SK-N-SH (cell line): Measurements from ENCODE around the gene CA10. TPM values are rescaled to one million over a fixed set of nuclear protein-coding genes. Genes with fewer than 3 reads are reported as not detected.

Source experiments
- CTCF ChIA-PET: fragments of 300-600, 350-600 bp; formaldehyde crosslinking; extraction: SDS; loops from one replicate; lab custom pipeline; 2021; lab: Yijun Ruan, JAX
- POLR2A ChIA-PET: fragments of 350-600 bp; sonication (Branson Sonifier 250); formaldehyde crosslinking; extraction: SDS; loops from one replicate; lab custom pipeline; 2020; ENCODE audit warnings: antibody characterized with exemption, inconsistent platforms; lab: Yijun Ruan, JAX
- DNase-seq: peaks from one replicate; pipeline ENCODE4 v3.0.0; 2012
- H2AFZ ChIP-seq: fragments of 200-600 bp; sonication (generic); 2 replicates; pipeline ENCODE4 v1.8.1; 2016; ENCODE audit warnings: antibody characterized with exemption, mild to moderate bottlenecking, low read depth
- H3F3A ChIP-seq: fragments of 200-600 bp; sonication (generic); replicated peaks from 2 replicates; pipeline ENCODE3; 2016; ENCODE audit warnings: antibody characterized with exemption, mild to moderate bottlenecking; ENCODE audit not compliant: insufficient read depth
- H3K27ac ChIP-seq, 2 experiments: fragments of 200-500 bp in 1 of 2; fragments of 200-600 bp in 1 of 2; sonication (Bioruptor generic) in 1 of 2; sonication (generic), shearing (Covaris generic) in 1 of 2; 2 replicates each; pipeline versions ENCODE4 v1.5.1 to v1.6.1; 2014 to 2016; ENCODE audit warnings: low read depth in 2 of 2, inconsistent platforms in 1 of 2, low read length in 1 of 2, mild to moderate bottlenecking in 1 of 2, mixed read lengths in 1 of 2
- H3K27me3 ChIP-seq: fragments of 200-600 bp; sonication (generic), shearing (Covaris generic); 2 replicates; pipeline ENCODE4 v1.6.1; 2016; ENCODE audit warnings: mixed run types; ENCODE audit not compliant: insufficient read depth
- H3K36me3 ChIP-seq, 2 experiments: fragments of 200-500 bp in 1 of 2; fragments of 200-600 bp in 1 of 2; sonication (Bioruptor generic) in 1 of 2; sonication (generic) in 1 of 2; replicated peaks in 1 of 2; 2 replicates each; pipeline versions ENCODE3 to v1.5.1; 2014 to 2016; ENCODE audit warnings: low read length in 1 of 2, mild to moderate bottlenecking in 1 of 2; ENCODE audit not compliant: insufficient read depth in 2 of 2, control insufficient read depth in 1 of 2
- H3K4me1 ChIP-seq, 2 experiments: fragments of 200-500 bp in 1 of 2; fragments of 200-600 bp in 1 of 2; sonication (Bioruptor generic) in 1 of 2; sonication (generic), shearing (Covaris generic) in 1 of 2; 2 replicates each; pipeline versions ENCODE4 v1.5.1 to v1.6.1; 2014 to 2016; ENCODE audit warnings: low read depth in 1 of 2, low read length in 1 of 2, mixed run types in 1 of 2; ENCODE audit not compliant: insufficient read depth in 2 of 2, control insufficient read depth in 1 of 2
- H3K4me2 ChIP-seq: fragments of 200-600 bp; sonication (generic), shearing (Covaris generic); 2 replicates; pipeline ENCODE4 v1.6.1; 2017; ENCODE audit warnings: mixed run types
- H3K4me3 ChIP-seq, 2 experiments: fragments of 200-500 bp in 1 of 2; fragments of 200-600 bp in 1 of 2; sonication (Bioruptor generic) in 1 of 2; sonication (generic), shearing (Covaris generic) in 1 of 2; 2 replicates each; pipeline versions ENCODE4 v1.5.1 to v1.8.1; 2014 to 2016; ENCODE audit warnings: low read depth in 2 of 2, inconsistent platforms in 1 of 2, low read length in 1 of 2, mild to moderate bottlenecking in 1 of 2, mixed read lengths in 1 of 2, moderate library complexity in 1 of 2
- H3K79me2 ChIP-seq: fragments of 200-600 bp; sonication (generic); 2 replicates; pipeline ENCODE4 v1.8.1; 2017; ENCODE audit warnings: mild to moderate bottlenecking; ENCODE audit not compliant: insufficient read depth
- H3K9ac ChIP-seq: fragments of 200-600 bp; sonication (generic); 2 replicates; pipeline ENCODE4 v1.6.1; 2017; ENCODE audit warnings: mixed run types
- H3K9me2 ChIP-seq: fragments of 200-600 bp; sonication (generic); 2 replicates; pipeline ENCODE4 v1.6.1; 2017; ENCODE audit warnings: mixed run types
- H3K9me3 ChIP-seq: fragments of 200-600 bp; sonication (generic); 2 replicates; pipeline ENCODE4 v1.6.1; 2017; ENCODE audit warnings: mixed run types, mild to moderate bottlenecking, moderate library complexity
- H4K20me1 ChIP-seq: fragments of 200-600 bp; sonication (generic); 2 replicates; pipeline ENCODE4 v1.6.1; 2017; ENCODE audit warnings: mild to moderate bottlenecking, mixed run types; ENCODE audit not compliant: insufficient read depth
- CHD2 ChIP-seq: fragments of 150-350 bp; IDR thresholded peaks from 2 replicates; pipeline ENCODE4 v1.6.1; 2018; ENCODE audit warnings: low read length; ENCODE audit not compliant: partially characterized antibody
- EZH2phosphoT487 ChIP-seq: fragments of 200-600 bp; sonication (generic); IDR thresholded peaks from 2 replicates; pipeline ENCODE4 v1.6.1; 2017; ENCODE audit warnings: low read depth, mixed run types, mild to moderate bottlenecking, antibody characterized with exemption, moderate library complexity, borderline replicate concordance
- FOXM1 ChIP-seq: IDR thresholded peaks from 2 replicates; pipeline ENCODE4 v1.4.0; 2012; ENCODE audit warnings: low read depth, mild to moderate bottlenecking
- GABPA ChIP-seq: IDR thresholded peaks from 2 replicates; pipeline ENCODE4 v1.4.0; 2012; ENCODE audit warnings: low read depth, mild to moderate bottlenecking
- JUND ChIP-seq: IDR thresholded peaks from 2 replicates; pipeline ENCODE4 v1.4.0; 2012
- NFIC ChIP-seq: IDR thresholded peaks from 2 replicates; pipeline ENCODE4 v1.4.0; 2012; ENCODE audit warnings: borderline replicate concordance
- TCF12 ChIP-seq: IDR thresholded peaks from 2 replicates; pipeline ENCODE4 v1.4.0; 2012
- USF1 ChIP-seq: IDR thresholded peaks from 2 replicates; pipeline ENCODE4 v1.4.0; 2012; ENCODE audit warnings: low read depth, borderline replicate concordance
- WGBS: methylation state at CpG from one replicate; pipeline ENCODE4 v1.1.6; 2017; ENCODE audit warnings: low lambda C conversion rate; 5-methylcytosine and 5-hydroxymethylcytosine counted together
- polyA plus RNA-seq, 3 experiments: library from polyadenylated mRNA; depleted of rRNA; stranded (reverse); fragments of >200 nt; gene quantifications; 2 replicates each; pipeline ENCODE4 v1.2.3, GENCODE V29; 2012
- TF ChIP-seq, protein P1 (sequence below): IDR thresholded peaks from 2 replicates; pipeline ENCODE4 v1.6.1; 2012; ENCODE audit warnings: mild to moderate bottlenecking, low read depth, low read length, moderate library complexity

CA10 gene
- polyA plus RNA-seq, 1 of the 3 experiments (the other 2 are of a cell fraction) = not detected

GRCh38 chr17:51604299-51605020 is 554.1 kb downstream of the CA10 start:
- 26% methylated on average over 2 of the region's 2 CpGs for WGBS
- CTCF ChIA-PET = interaction anchor here (1.7 kb wide), 1 partner anchor 233 kb away, joined by 6 read pairs; no protein-coding TSS in a partner anchor
- no peak overlapping the region for H3K27ac ChIP-seq

GRCh38 chr17:51601622-51602261 is 556.8 kb downstream of the CA10 start:
- Histone ChIP-seq H4K20me1 (no peaks in the 10 kb centered on the region), H3K27ac (no peak overlapping the region), H3K9me3 (no peaks in the 10 kb centered on the region; the same call in 1 of the 2 replicates), H3K4me1 (no peaks in the 10 kb centered on the region), H3K9ac (no peak overlapping the region), H2AFZ (no peak overlapping the region), H3K9me2 (no peaks in the 10 kb centered on the region), H3K36me3 (no peaks in the 10 kb centered on the region), H3F3A (no peaks in the 10 kb centered on the region), H3K4me2 (no peak overlapping the region), H3K4me3 (no peak overlapping the region), H3K27me3 (no peaks in the 10 kb centered on the region)
- ChIA-PET POLR2A (no interaction called here), CTCF (interaction anchor here (0.6 to 1.3 kb wide), 3 partner anchors 11 to 128 kb away, joined by 3 to 4 read pairs (median 3); no protein-coding TSS in a partner anchor)
- DNase-seq = no peak
- 13% methylated on average over 6 of the region's 6 CpGs for whole genome bisulfite sequencing
- TF ChIP-seq, protein P1, sequence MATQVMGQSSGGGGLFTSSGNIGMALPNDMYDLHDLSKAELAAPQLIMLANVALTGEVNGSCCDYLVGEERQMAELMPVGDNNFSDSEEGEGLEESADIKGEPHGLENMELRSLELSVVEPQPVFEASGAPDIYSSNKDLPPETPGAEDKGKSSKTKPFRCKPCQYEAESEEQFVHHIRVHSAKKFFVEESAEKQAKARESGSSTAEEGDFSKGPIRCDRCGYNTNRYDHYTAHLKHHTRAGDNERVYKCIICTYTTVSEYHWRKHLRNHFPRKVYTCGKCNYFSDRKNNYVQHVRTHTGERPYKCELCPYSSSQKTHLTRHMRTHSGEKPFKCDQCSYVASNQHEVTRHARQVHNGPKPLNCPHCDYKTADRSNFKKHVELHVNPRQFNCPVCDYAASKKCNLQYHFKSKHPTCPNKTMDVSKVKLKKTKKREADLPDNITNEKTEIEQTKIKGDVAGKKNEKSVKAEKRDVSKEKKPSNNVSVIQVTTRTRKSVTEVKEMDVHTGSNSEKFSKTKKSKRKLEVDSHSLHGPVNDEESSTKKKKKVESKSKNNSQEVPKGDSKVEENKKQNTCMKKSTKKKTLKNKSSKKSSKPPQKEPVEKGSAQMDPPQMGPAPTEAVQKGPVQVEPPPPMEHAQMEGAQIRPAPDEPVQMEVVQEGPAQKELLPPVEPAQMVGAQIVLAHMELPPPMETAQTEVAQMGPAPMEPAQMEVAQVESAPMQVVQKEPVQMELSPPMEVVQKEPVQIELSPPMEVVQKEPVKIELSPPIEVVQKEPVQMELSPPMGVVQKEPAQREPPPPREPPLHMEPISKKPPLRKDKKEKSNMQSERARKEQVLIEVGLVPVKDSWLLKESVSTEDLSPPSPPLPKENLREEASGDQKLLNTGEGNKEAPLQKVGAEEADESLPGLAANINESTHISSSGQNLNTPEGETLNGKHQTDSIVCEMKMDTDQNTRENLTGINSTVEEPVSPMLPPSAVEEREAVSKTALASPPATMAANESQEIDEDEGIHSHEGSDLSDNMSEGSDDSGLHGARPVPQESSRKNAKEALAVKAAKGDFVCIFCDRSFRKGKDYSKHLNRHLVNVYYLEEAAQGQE = no peak
- TF ChIP-seq EZH2phosphoT487 (no peak), TCF12 (no peak), GABPA (no peak), USF1 (no peak), FOXM1 (no peak)
- TF ChIP-seq, all 33 proteins: peak for 0
- H3K79me2 ChIP-seq = no peaks in the 10 kb centered on the region

More at GRCh38 chr17:51604299-51605020, 554.1 kb downstream of the CA10 start:
- POLR2A ChIA-PET = no interaction called here
- Histone ChIP-seq H3K9me3 (no peaks in the 10 kb centered on the region; the same call in 1 of the 2 replicates), H4K20me1 (no peaks in the 10 kb centered on the region), H3K27me3 (no peaks in the 10 kb centered on the region), H3K4me2 (no peak overlapping the region), H2AFZ (no peak overlapping the region), H3F3A (no peaks in the 10 kb centered on the region), H3K4me1 (no peaks in the 10 kb centered on the region)
- no peak for TF ChIP-seq NFIC
- TF ChIP-seq JUND = no peak
- no peak for TF ChIP-seq CHD2
- TF ChIP-seq, all 33 proteins: peak for 0
- Histone ChIP-seq H3K36me3 (no peaks in the 10 kb centered on the region), H3K4me3 (no peak overlapping the region), H3K79me2 (no peaks in the 10 kb centered on the region), H3K9ac (no peak overlapping the region), H3K9me2 (no peaks in the 10 kb centered on the region)
- DNase-seq = no peak
